ENCODE results near the gene CASP9. TPM values are rescaled to one million over a fixed set of nuclear protein-coding genes. Genes with fewer than 3 reads are reported as not detected.

CASP9 gene
- total and polyA plus RNA-seq, 2 experiments from 2014 or later: 7.7 to 25.0 TPM

GRCh38 chr1:15468145-15468544 is 55.9 kb downstream of the CASP9 start:
- no peak overlapping the region for H3K4me3 ChIP-seq
- no peak for TF ChIP-seq ZNF462 (CRISPR knock-in tag; IDR thresholded peaks at IDR 0.05)
- no peak for TF ChIP-seq JUNB (IDR thresholded peaks at IDR 0.05; ENCODE audit: unreplicated experiment)
- TF ChIP-seq EZH2 (IDR thresholded peaks at IDR 0.05; ENCODE audit: low read depth, unreplicated experiment): no peak
- TF ChIP-seq ZNF331 (CRISPR knock-in tag; IDR thresholded peaks at IDR 0.05; ENCODE audit: low read depth): no peak
- TF ChIP-seq ZNF114 (CRISPR knock-in tag; IDR thresholded peaks at IDR 0.05): no peak
- TF ChIP-seq STAT1 (IDR thresholded peaks at IDR 0.05; ENCODE audit: unreplicated experiment): no peak
- no peak for TF ChIP-seq CREB1 (CRISPR knock-in tag; IDR thresholded peaks at IDR 0.05; ENCODE audit: low read depth)
- no peak for TF ChIP-seq POLR2AphosphoS5 (IDR thresholded peaks at IDR 0.05; ENCODE audit: low read depth)
- TF ChIP-seq CTCF (conservative IDR thresholded peaks at IDR 0.05; ENCODE audit: low read depth in 2 of 2): no peak
- TF ChIP-seq ETS1 (IDR thresholded peaks at IDR 0.05): no peak
- no peak for TF ChIP-seq EZH2phosphoT487 (IDR thresholded peaks at IDR 0.05; ENCODE audit: unreplicated experiment)
- no peak for TF ChIP-seq NANOG (IDR thresholded peaks at IDR 0.05; ENCODE audit: borderline replicate concordance)
- no peak for TF ChIP-seq REST (IDR thresholded peaks at IDR 0.05; ENCODE audit: unreplicated experiment)

More at GRCh38 chr1:15468145-15468544, 55.9 kb downstream of the CASP9 start:
- Histone ChIP-seq H4K20me1 (replicated peaks; ENCODE audit: insufficient read depth) (no peaks in the 10 kb centered on the region), H3K9me2 (ENCODE audit: insufficient read depth) (no peaks in the 10 kb centered on the region), H2AFZ (no peak overlapping the region), H3K79me2 (replicated peaks; ENCODE audit: insufficient read depth) (no peaks in the 10 kb centered on the region), H3K36me3 (ENCODE audit: insufficient read depth) (no peaks in the 10 kb centered on the region), H3F3A (replicated peaks; ENCODE audit: low read depth) (no peaks in the 10 kb centered on the region), H3K4me2 (no peak overlapping the region), H3K27ac (ENCODE audit: low read depth) (no peak overlapping the region), H3K4me1 (ENCODE audit: insufficient read depth) (no peaks in the 10 kb centered on the region), H3K27me3 (ENCODE audit: insufficient read depth) (no peaks in the 10 kb centered on the region)
- H3K27me3 Mint-ChIP-seq (ENCODE audit: insufficient read depth, low read depth, poor library complexity): peaks cover 4% of the 10 kb centered on the region
- DNase-seq (ENCODE audit: low spot score): no peak
- H3K9me3 Mint-ChIP-seq: no peaks in the 10 kb centered on the region
- no peaks in the 10 kb centered on the region for H3K4me1 Mint-ChIP-seq
- no peak overlapping the region for H3K4me3 Mint-ChIP-seq
- H3K36me3 Mint-ChIP-seq (ENCODE audit: low read depth): no peaks in the 10 kb centered on the region
- ATAC-seq: no peak
- H3K27ac Mint-ChIP-seq: no peak overlapping the region
